Breast epithelium (tissue), 4 donors: ENCODE data around the gene STT3A. TPM values are rescaled to one million over a fixed set of nuclear protein-coding genes. Genes with fewer than 3 reads are reported as not detected.
A peak's percentile ranks its signal among the peaks of the same experiment; 100 is the strongest.

Experiments used
- DNase-seq, 2 donors: peaks; one replicate each; pipeline ENCODE4 v3.0.0-alpha.2; 2019; ENCODE audit warnings: low spot score in 2 of 2
- H3K27ac ChIP-seq, 2 donors: fragments of 200-600 bp; sonication (generic) in 1 of 2; one replicate each; pipeline ENCODE4 v1.5.1; 2016 to 2019; ENCODE audit warnings: mild to moderate bottlenecking in 1 of 2
- H3K27me3 ChIP-seq, 2 donors: fragments of 200-600 bp; sonication (generic) in 1 of 2; one replicate each; pipeline versions ENCODE4 v1.5.1 to v1.6.0; 2017 to 2019; ENCODE audit warnings: control low read depth in 1 of 2, mild to moderate bottlenecking in 1 of 2
- H3K36me3 ChIP-seq: fragments of 200-600 bp; one replicate; pipeline ENCODE4 v1.5.1; 2019
- H3K4me1 ChIP-seq, 2 donors: fragments of 200-600 bp; sonication (generic); one replicate each; pipeline ENCODE4 v1.5.1; 2016 to 2019; ENCODE audit warnings: control low read depth in 1 of 2
- H3K4me3 ChIP-seq, 3 donors: fragments of 200-600 bp; sonication (generic); 1 replicate in 2 of 3; 2 replicates in 1 of 3; pipeline ENCODE4 v1.5.1; 2016 to 2019; ENCODE audit warnings: mild to moderate bottlenecking in 3 of 3, moderate library complexity in 2 of 3
- H3K9me3 ChIP-seq, 2 donors: fragments of 200-600 bp; sonication (generic) in 1 of 2; one replicate each; pipeline ENCODE4 v1.5.1; 2016 to 2019; ENCODE audit warnings: control low read depth in 1 of 2
- POLR2A ChIP-seq: fragments of 450-650 bp; IDR thresholded peaks from one replicate; pipeline ENCODE4 v1.6.1; 2016; ENCODE audit warnings: antibody characterized with exemption, mild to moderate bottlenecking, moderate library complexity
- POLR2AphosphoS5 ChIP-seq, 3 donors: sonication (generic); formaldehyde crosslinking; IDR thresholded peaks; one replicate each; pipeline ENCODE4 v1.6.1; 2017; ENCODE audit warnings: antibody characterized with exemption in 3 of 3
- intact Hi-C: fragments of 100-400 bp; cut with DNase I; formaldehyde crosslinking; loops from one replicate; pipeline ENCODE4 v1.15.1; 2023; ENCODE audit warnings: low total_unique reads
- total RNA-seq, 3 donors: library from RNA; depleted of rRNA; stranded (reverse); fragments of >200 nt; gene quantifications; one replicate each; pipeline ENCODE4 v1.1.0, GENCODE V29; 2016
- TF ChIP-seq, protein P1 (sequence below), 3 donors: fragments of 450-650 bp; IDR thresholded peaks; one replicate each; pipeline ENCODE4 v1.5.1; 2016 to 2017; ENCODE audit warnings: antibody characterized with exemption in 3 of 3, mild to moderate bottlenecking in 3 of 3, moderate library complexity in 3 of 3

STT3A gene
- total RNA-seq, 3 donors from 2014 or later: 70.2 to 105 (median 96.0) TPM

- Histone ChIP-seq H3K4me3 (no peak overlapping the region), H3K9me3 (no peaks in the 10 kb centered on the region), H3K27me3 (no peaks in the 10 kb centered on the region), H3K27ac (no peak overlapping the region), H3K4me1 (no peaks in the 10 kb centered on the region), H3K36me3 (no peaks in the 10 kb centered on the region)
- intact Hi-C loops: no loop called here
- DNase-seq: no peak
- no peak for TF ChIP-seq POLR2A
- TF ChIP-seq, protein P1, sequence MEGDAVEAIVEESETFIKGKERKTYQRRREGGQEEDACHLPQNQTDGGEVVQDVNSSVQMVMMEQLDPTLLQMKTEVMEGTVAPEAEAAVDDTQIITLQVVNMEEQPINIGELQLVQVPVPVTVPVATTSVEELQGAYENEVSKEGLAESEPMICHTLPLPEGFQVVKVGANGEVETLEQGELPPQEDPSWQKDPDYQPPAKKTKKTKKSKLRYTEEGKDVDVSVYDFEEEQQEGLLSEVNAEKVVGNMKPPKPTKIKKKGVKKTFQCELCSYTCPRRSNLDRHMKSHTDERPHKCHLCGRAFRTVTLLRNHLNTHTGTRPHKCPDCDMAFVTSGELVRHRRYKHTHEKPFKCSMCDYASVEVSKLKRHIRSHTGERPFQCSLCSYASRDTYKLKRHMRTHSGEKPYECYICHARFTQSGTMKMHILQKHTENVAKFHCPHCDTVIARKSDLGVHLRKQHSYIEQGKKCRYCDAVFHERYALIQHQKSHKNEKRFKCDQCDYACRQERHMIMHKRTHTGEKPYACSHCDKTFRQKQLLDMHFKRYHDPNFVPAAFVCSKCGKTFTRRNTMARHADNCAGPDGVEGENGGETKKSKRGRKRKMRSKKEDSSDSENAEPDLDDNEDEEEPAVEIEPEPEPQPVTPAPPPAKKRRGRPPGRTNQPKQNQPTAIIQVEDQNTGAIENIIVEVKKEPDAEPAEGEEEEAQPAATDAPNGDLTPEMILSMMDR (IDR thresholded peaks at IDR 0.05): no peak
- no peak for TF ChIP-seq POLR2AphosphoS5 (IDR thresholded peaks at IDR 0.05)
Measured at GRCh38 chr11:125587480-125587879, 5.2 kb upstream of the STT3A start.

DNA sequence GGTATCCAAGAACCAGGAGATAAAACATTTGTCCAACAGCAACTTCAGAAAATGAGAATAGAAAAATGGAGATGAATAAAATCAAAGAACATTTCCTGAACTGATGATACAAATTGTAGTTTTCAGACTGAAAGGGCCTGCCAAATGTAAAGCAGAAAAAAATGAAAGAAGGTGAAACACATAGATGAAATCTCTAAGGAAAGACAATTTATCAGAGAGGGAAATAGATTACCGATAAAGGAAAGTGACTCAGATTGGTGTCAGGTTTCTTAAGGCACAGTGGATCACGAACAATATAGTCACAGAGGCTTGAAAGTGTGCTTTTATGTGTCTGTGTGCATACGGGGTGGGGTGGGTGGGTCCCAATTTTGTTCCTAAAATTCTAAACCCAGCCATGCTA is 4.1 kb upstream of the STT3A start:
- no peak overlapping the region for H3K4me3 ChIP-seq
- H3K36me3 ChIP-seq: no peaks in the 10 kb centered on the region
- no peaks in the 10 kb centered on the region for H3K9me3 ChIP-seq
- intact Hi-C loops: no loop called here
- H3K27me3 ChIP-seq: no peaks in the 10 kb centered on the region
- TF ChIP-seq, protein P1 (IDR thresholded peaks at IDR 0.05): no peak
- TF ChIP-seq POLR2A: no peak
- TF ChIP-seq POLR2AphosphoS5 (IDR thresholded peaks at IDR 0.05): no peak
- no peak overlapping the region for H3K27ac ChIP-seq
- DNase-seq: no peak
- H3K4me1 ChIP-seq: peaks cover 0 to 1% of the 10 kb centered on the region in 2 donors

DNA sequence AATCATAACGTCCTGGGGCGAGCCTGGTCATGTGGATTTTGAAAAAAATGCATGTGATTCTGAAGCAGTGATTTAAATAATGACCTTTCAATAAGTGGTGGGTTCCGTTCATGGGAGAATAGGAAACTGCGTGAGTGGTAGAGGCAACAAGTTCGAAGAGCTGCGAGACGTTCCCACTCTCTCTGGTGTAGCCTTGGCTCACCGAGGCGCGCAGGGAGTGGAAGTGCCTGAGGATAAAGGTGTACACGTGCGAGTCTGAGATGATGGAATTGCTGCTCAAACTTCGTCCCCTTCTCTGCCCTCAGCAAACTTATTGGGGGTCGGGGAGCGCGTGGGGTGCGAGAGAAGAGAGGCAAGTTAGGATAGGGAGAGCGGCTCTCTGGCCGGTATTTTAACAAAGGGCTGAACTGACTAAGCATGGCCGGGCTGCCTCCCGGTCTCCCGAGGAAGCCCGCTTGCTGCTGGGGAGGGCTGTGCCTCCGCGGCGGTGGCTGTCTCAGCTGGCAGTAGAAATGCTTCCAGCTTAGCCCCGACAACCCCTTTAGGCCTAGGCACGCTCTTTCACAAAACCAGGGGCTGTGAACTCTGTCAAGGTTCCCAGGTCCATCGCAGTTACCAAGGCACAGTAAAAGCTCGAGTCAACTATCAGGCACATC is 875 bp upstream of the STT3A start:
- TF ChIP-seq POLR2A (no peak), POLR2AphosphoS5 (IDR thresholded peaks at IDR 0.05) (peak in 1 of 3 donors; percentile 17)
- intact Hi-C loops: no loop called here

GRCh38 chr11:125593114-125593820 is 615 bp downstream of the STT3A start:
- H3K9me3 ChIP-seq: no peaks in the 10 kb centered on the region
- no peaks in the 10 kb centered on the region for H3K36me3 ChIP-seq
- no peaks in the 10 kb centered on the region for H3K27me3 ChIP-seq
- intact Hi-C loops: no loop called here
- peak overlapping the region; percentile 86 to 94 (median 91) for H3K4me3 ChIP-seq
- DNase-seq: no peak
- TF ChIP-seq POLR2A (no peak), POLR2AphosphoS5 (IDR thresholded peaks at IDR 0.05) (no peak)
- TF ChIP-seq, protein P1 (IDR thresholded peaks at IDR 0.05): no peak
- peaks cover 0 to 8% of the 10 kb centered on the region in 2 donors for H3K4me1 ChIP-seq
- H3K27ac ChIP-seq: peak overlapping the region; percentile 87 to 98

More for the DNA sequence above, 875 bp upstream of the STT3A start:
- H3K4me3 ChIP-seq: peak overlapping the region; percentile 86 to 94 (median 91)
- H3K36me3 ChIP-seq: no peaks in the 10 kb centered on the region
- no peaks in the 10 kb centered on the region for H3K27me3 ChIP-seq
- peak overlapping the region; percentile 98 to 99 for H3K27ac ChIP-seq
- peaks cover 0 to 8% of the 10 kb centered on the region in 2 donors for H3K4me1 ChIP-seq
- peak; percentile 35 to 55 for DNase-seq
- no peaks in the 10 kb centered on the region for H3K9me3 ChIP-seq

GRCh38 chr11:125594958-125595357 is 2.3 kb downstream of the STT3A start:
- no peaks in the 10 kb centered on the region for H3K27me3 ChIP-seq
- H3K4me3 ChIP-seq: no peak overlapping the region
- no peaks in the 10 kb centered on the region for H3K9me3 ChIP-seq
- TF ChIP-seq, protein P1 (IDR thresholded peaks at IDR 0.05): no peak
- TF ChIP-seq POLR2A (no peak), POLR2AphosphoS5 (IDR thresholded peaks at IDR 0.05) (no peak)
- peaks cover 0 to 8% of the 10 kb centered on the region in 2 donors for H3K4me1 ChIP-seq
- DNase-seq: no peak
- intact Hi-C loops: no loop called here
- no peak overlapping the region for H3K27ac ChIP-seq
- H3K36me3 ChIP-seq: peaks cover 4% of the 10 kb centered on the region
